ENCODE data around the gene SORCS2.

- TF ChIP-seq CTCF (conservative IDR thresholded peaks at IDR 0.05; ENCODE audit: low read depth, low read length): no peak
- no peak for TF ChIP-seq EZH2 (IDR thresholded peaks at IDR 0.05; ENCODE audit: low read length, unreplicated experiment)
- no peak for TF ChIP-seq EZH2phosphoT487 (IDR thresholded peaks at IDR 0.05; ENCODE audit: borderline replicate concordance, low read length)
Observed at GRCh38 chr4:7519638-7520376, 327.5 kb downstream of the SORCS2 start.

All from PC-3 (cell line).